Activated naive CD4-positive, alpha-beta T cell treated with anti-CD3 and anti-CD28 coated beads for 36 hours (primary cell): ENCODE results near the gene ZNF587B. TPM values are rescaled to one million over a fixed set of nuclear protein-coding genes. Genes with fewer than 3 reads are reported as not detected.
"Not testable (repeated sequence)": the region's sequence is repeated elsewhere in the genome, so short reads cannot be mapped to it uniquely, and the experiment has no call there.

ENCODE experiments used
- CTCF ChIA-PET: fragments of 350-600 bp; sonication (Branson Sonifier 250); formaldehyde crosslinking; loops from one replicate; lab custom pipeline; 2021; ENCODE audit warnings: antibody characterized with exemption; lab: Charles Lee
- DNase-seq: peaks from one replicate; pipeline ENCODE4 v3.0.0-alpha.2; 2020
- H3K27ac Mint-ChIP-seq: one replicate; pipeline ENCODE4 v1.8.0; 2021; ENCODE audit warnings: mild to moderate bottlenecking, mixed read lengths
- H3K27me3 Mint-ChIP-seq: one replicate; pipeline ENCODE4 v1.8.0; 2021; ENCODE audit warnings: low read depth, mixed read lengths
- H3K36me3 Mint-ChIP-seq: one replicate; pipeline ENCODE4 v1.8.0; 2021; ENCODE audit warnings: low read depth, mixed read lengths
- H3K4me1 Mint-ChIP-seq: one replicate; pipeline ENCODE4 v1.8.0; 2021; ENCODE audit warnings: low read depth, mixed read lengths
- H3K4me3 Mint-ChIP-seq: one replicate; pipeline ENCODE4 v1.8.0; 2021; ENCODE audit warnings: mild to moderate bottlenecking, moderate library complexity, mixed read lengths
- H3K9me3 Mint-ChIP-seq: one replicate; pipeline ENCODE4 v1.8.0; 2021; ENCODE audit warnings: mixed read lengths
- intact Hi-C: fragments of 100-400 bp; cut with micrococcal nuclease; formaldehyde crosslinking; loops from one replicate; pipeline ENCODE4 v1.15.1; 2023
- total RNA-seq, 2 experiments: library from RNA; stranded (reverse); gene quantifications; one replicate each; pipeline ENCODE4 v1.2.3, GENCODE V29; 2021

The ZNF587B gene
- total RNA-seq, 2 experiments from 2014 or later: 8.7 to 9.2 TPM

DNA sequence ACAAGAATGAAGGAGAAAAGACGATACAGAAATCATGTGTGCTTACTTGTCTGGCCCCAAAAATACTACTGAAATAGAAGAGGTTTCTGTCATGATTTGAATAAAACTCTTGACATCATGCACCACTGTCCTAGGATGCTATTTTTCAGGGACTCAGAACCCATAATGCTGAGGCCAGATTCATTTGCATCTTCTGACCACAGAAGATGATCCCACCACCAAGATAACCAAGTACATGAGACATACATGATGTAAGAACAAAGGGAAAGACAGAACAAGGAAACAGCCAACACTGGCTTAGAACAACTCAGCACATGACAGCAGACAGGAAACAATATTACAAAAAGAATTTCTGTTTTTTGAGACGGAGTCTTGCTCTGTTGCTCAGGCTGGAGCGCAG is 17.9 kb upstream of the ZNF587B start:
- Mint-ChIP-seq H3K4me1 (peaks cover 34% of the 10 kb centered on the region), H3K4me3 (no peak overlapping the region), H3K27me3 (no peaks in the 10 kb centered on the region), H3K36me3 (peaks cover 25% of the 10 kb centered on the region), H3K27ac (peak overlapping the region; percentile 70), H3K9me3 (no peaks in the 10 kb centered on the region)
- CTCF ChIA-PET: no interaction called here
- intact Hi-C loops: loop anchor here (10.0 kb wide), 1 partner anchor 343 kb away; the partner anchor contains the start of gene ZNF329
- DNase-seq: no peak

DNA sequence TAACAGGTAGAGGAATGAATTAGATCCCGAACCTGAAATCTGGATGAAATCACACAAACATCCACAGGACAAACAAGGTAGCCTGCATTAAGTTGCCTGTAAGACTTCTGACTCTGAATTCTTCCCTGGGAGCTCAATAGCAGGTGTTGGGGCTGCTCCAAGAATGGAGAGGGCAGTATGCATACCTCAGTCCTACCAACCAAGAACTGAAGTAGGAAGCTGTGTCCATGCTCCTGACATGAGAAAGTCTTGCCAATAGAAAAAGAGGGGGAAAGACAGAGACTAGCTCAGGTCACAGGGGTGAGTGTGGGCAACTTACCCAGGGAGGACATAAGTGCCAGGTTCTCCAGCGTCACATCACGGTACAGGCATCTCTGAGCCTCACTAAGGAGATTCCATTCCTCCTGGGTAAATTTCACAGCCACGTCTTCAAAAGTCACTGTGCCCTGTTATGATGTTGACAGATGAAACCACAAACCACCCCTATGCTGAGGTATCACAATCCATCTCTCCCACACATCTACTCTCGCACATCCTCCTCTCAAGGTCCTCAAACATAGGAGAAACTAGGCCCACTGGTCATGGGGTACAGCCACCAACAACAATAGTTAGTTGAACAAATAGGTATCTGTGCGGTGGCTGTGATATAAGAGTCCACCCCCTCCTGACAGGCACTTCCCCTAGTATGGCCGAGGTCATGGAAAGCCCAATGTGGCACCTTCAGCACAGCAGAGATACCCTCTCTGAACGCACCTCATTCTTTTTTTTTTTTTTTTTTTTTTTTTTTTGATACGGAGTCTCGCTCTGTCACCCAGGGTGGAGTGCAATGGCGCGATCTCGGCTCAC is 16.9 kb upstream of the ZNF587B start:
- intact Hi-C loops: loop anchor here (10.0 kb wide), 1 partner anchor 342 kb away; the partner anchor contains the start of gene ZNF329
- DNase-seq, H3K27me3 Mint-ChIP-seq, CTCF ChIA-PET, H3K9me3 Mint-ChIP-seq: not testable (repeated sequence)
- H3K4me1 Mint-ChIP-seq: peaks cover 34% of the 10 kb centered on the region
- peak overlapping the region; percentile 61 for H3K27ac Mint-ChIP-seq
- peak overlapping the region; percentile 64 for H3K4me3 Mint-ChIP-seq
- H3K36me3 Mint-ChIP-seq: peaks cover 17% of the 10 kb centered on the region

GRCh38 chr19:57813919-57814504 is 16.1 kb upstream of the ZNF587B start:
- Mint-ChIP-seq H3K27me3 (no peaks in the 10 kb centered on the region), H3K9me3 (no peaks in the 10 kb centered on the region), H3K36me3 (peaks cover 14% of the 10 kb centered on the region), H3K27ac (peak overlapping the region; percentile 85), H3K4me1 (peaks cover 37% of the 10 kb centered on the region), H3K4me3 (peak overlapping the region; percentile 88)
- intact Hi-C loops: loop anchor here (1.0 to 10.0 kb wide), 3 partner anchors 68 to 408 kb away; partner anchors contain the start of genes ZNF329 and ZNF776
- CTCF ChIA-PET: no interaction called here
- DNase-seq: no peak

DNA sequence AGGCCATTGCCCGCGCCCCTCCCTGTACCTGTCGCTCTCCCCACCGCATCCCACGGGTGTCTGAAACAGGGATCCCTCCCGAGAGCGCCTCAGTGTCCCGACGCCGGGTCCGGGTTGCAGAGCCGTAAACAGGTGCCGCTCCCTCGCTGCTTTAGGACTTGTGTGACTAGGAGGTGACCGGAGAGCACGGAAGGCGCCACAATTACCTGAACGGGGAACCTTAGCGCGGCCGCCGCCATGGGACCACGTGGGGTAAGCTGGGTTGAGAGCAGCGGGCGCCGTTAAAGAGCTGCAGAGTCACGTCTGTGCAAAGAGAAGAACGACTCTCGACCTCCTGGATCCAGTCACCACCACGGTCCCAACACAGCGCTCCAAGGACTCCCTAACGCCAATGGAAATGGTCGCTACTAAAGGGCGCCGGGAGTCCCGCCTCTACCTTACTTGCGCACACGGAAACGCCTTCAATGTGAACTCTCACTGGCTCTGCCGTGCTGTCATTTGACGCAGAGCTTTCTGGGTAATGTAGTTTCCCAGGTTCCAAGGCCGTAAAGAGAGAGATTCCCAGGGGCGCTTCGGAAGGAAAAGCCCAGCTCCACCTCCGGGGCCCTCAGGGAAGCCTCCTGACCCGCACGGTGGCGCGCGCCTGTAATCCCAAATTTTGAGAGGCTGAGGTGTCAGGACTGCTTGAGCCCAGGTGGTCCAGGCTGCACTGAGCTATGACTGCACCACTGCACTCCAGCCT is 15.4 kb upstream of the ZNF587B start, which contains the start of gene ZNF552:
Gene ZNF552 (minus strand): TSS at position 409 of the 742 bp plus-strand sequence. CDS start 170 bp downstream, at position 239.
- peak within 1 kb of the TSS; percentile 88 for H3K4me3 Mint-ChIP-seq
- no peaks in the 10 kb centered on the region for H3K27me3 Mint-ChIP-seq
- no peaks in the 10 kb centered on the region for H3K9me3 Mint-ChIP-seq
- CTCF ChIA-PET: interaction anchor here (1.0 kb wide), 1 partner anchor 13 kb away, joined by 4 read pairs; no protein-coding TSS in a partner anchor
- peaks cover 37% of the 10 kb centered on the region for H3K4me1 Mint-ChIP-seq
- H3K27ac Mint-ChIP-seq: peak within 1 kb of the TSS; percentile 85
- intact Hi-C loops: loop anchor here (1.0 to 10.0 kb wide), 5 partner anchors 45 to 408 kb away; partner anchors contain the start of genes ZNF329, ZNF586, ZNF671 and ZNF776
- peak; percentile 83 for DNase-seq
- H3K36me3 Mint-ChIP-seq: peaks cover 13% of the 10 kb centered on the region

GRCh38 chr19:57815247-57816075 is 14.6 kb upstream of the ZNF587B start:
- Mint-ChIP-seq H3K27ac (peak overlapping the region; percentile 85), H3K27me3 (no peaks in the 10 kb centered on the region), H3K9me3 (no peaks in the 10 kb centered on the region), H3K4me3 (peak overlapping the region; percentile 88), H3K36me3 (peaks cover 17% of the 10 kb centered on the region), H3K4me1 (peaks cover 41% of the 10 kb centered on the region)
- no peak for DNase-seq
- CTCF ChIA-PET: interaction anchor here (1.0 kb wide), 1 partner anchor 13 kb away, joined by 4 read pairs; no protein-coding TSS in a partner anchor
- intact Hi-C loops: loop anchor here (1.0 to 10.0 kb wide), 3 partner anchors 46 to 339 kb away; partner anchors contain the start of genes ZNF329, ZNF586 and ZNF671

DNA sequence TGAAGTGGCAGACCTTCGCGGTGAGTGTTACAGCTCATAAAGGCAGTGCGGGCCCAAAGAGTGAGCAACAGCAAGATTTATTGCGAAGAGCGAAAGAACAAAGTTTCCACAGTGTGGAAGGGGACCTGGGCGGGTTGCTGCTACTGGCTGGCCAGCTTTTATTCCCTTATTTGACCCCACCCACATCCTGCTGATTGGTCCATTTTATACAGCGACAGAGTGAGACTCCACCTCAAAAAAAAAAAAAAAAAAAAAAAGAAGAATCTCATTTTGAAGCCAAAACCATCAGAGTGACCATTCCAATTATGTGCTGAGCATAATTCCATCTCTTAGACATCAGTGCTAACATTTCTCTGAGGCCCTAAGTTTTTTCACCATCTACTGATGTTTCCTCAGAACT is 13.4 kb upstream of the ZNF587B start:
- peaks cover 49% of the 10 kb centered on the region for H3K4me1 Mint-ChIP-seq
- DNase-seq: no peak
- H3K36me3 Mint-ChIP-seq: peaks cover 20% of the 10 kb centered on the region
- H3K27me3 Mint-ChIP-seq: no peaks in the 10 kb centered on the region
- no peak overlapping the region for H3K4me3 Mint-ChIP-seq
- no peaks in the 10 kb centered on the region for H3K9me3 Mint-ChIP-seq
- intact Hi-C loops: loop anchor here (5.0 to 10.0 kb wide), 2 partner anchors 89 to 338 kb away; partner anchors contain the start of genes ZNF329 and ZNF671
- CTCF ChIA-PET: no interaction called here
- no peak overlapping the region for H3K27ac Mint-ChIP-seq

GRCh38 chr19:57817976-57818375 is 12.1 kb upstream of the ZNF587B start:
- intact Hi-C loops: loop anchor here (5.0 to 10.0 kb wide), 2 partner anchors 91 to 337 kb away; partner anchors contain the start of genes ZNF329 and ZNF671
- Mint-ChIP-seq H3K4me3 (no peak overlapping the region), H3K4me1 (peaks cover 46% of the 10 kb centered on the region), H3K9me3 (no peaks in the 10 kb centered on the region), H3K27ac (no peak overlapping the region), H3K36me3 (peaks cover 24% of the 10 kb centered on the region), H3K27me3 (no peaks in the 10 kb centered on the region)
- no peak for DNase-seq
- CTCF ChIA-PET: interaction anchor here (0.6 to 0.7 kb wide), 2 partner anchors 97 to 1712 kb away, joined by 3 read pairs; no protein-coding TSS in a partner anchor

DNA sequence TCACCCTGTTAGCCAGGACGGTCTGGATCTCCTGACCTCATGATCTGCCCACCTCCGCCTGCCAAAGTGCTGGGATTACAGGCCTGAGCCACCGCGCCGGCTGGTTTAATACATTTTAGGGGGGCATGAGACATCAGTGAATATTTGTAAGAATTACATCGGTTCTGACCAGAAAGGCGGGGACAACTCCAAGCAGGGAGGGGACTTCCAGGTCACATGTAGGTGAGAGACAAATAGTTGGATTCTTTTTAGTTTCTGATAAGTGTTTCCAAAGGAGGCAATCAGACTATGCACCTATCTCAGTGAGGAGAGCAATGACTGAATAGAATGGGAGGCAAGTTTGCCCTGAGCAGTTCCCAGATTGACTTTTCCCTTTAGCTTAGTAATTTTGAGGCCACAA is 11.7 kb upstream of the ZNF587B start:
- peaks cover 45% of the 10 kb centered on the region for H3K4me1 Mint-ChIP-seq
- H3K9me3 Mint-ChIP-seq: no peaks in the 10 kb centered on the region
- H3K4me3 Mint-ChIP-seq: peak overlapping the region; percentile 99
- CTCF ChIA-PET: interaction anchor here (0.6 to 1.0 kb wide), 3 partner anchors 13 to 1712 kb away, joined by 3 read pairs; no protein-coding TSS in a partner anchor
- no peak for DNase-seq
- H3K27ac Mint-ChIP-seq: no peak overlapping the region
- intact Hi-C loops: loop anchor here (5.0 to 10.0 kb wide), 2 partner anchors 91 to 336 kb away; partner anchors contain the start of genes ZNF329 and ZNF671
- no peaks in the 10 kb centered on the region for H3K27me3 Mint-ChIP-seq
- H3K36me3 Mint-ChIP-seq: peaks cover 27% of the 10 kb centered on the region

DNA sequence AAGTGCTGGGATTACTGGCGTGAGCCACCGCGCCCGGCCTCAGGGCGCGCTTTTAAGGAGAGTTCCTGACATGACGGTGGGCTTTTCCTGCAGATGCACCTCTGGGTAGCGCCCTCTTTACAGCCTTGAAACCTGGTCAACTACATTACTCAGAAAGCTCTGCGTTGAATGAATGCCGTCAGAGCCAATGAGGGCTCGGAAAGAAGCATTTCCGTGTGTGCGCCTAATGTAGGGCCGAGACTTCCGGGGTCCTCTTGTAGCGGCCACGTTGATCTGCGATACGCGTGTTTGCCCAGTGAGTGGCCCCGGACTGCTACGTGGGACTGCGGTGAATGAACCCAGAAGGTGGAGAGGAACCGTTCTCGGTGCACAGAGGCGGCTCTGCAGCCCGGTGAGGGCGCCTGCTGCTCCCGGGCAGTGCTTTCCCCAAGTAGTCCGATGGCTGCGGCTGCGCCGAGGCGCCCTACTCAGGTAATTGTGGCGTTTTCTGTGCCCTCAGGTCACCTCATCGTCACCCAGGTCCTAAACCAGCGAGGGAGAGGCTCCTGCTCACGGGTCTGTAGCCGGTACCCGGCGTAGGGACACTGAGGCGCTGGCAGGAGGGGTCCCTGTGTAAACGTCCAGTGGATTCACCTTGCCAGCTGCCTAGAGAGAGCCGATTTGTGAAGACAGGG is 10.5 kb upstream of the ZNF587B start:
- Mint-ChIP-seq H3K27ac (peak overlapping the region; percentile 96), H3K9me3 (no peaks in the 10 kb centered on the region), H3K4me3 (peak overlapping the region; percentile 99), H3K4me1 (peaks cover 50% of the 10 kb centered on the region), H3K27me3 (no peaks in the 10 kb centered on the region), H3K36me3 (peaks cover 36% of the 10 kb centered on the region)
- DNase-seq: peak; percentile 89
- CTCF ChIA-PET: interaction anchor here (0.6 to 1.0 kb wide), 3 partner anchors 14 to 85 kb away, joined by 3 read pairs; no protein-coding TSS in a partner anchor
- intact Hi-C loops: loop anchor here (1.0 to 10.0 kb wide), 3 partner anchors 30 to 335 kb away; partner anchors contain the start of genes ZNF329, ZNF587 and ZNF671

GRCh38 chr19:57820599-57820998 is 9.5 kb upstream of the ZNF587B start:
- no peak for DNase-seq
- intact Hi-C loops: no loop called here
- Mint-ChIP-seq H3K4me3 (peak overlapping the region; percentile 99), H3K36me3 (peaks cover 41% of the 10 kb centered on the region), H3K9me3 (no peaks in the 10 kb centered on the region), H3K27ac (peak overlapping the region; percentile 96), H3K27me3 (no peaks in the 10 kb centered on the region), H3K4me1 (peaks cover 44% of the 10 kb centered on the region)
- CTCF ChIA-PET: interaction anchor here (0.6 to 1.3 kb wide), 3 partner anchors 10 to 87 kb away, joined by 3 to 5 read pairs (median 3); partner anchors contain the start of gene ZNF587B
